Breast epithelium (tissue), 4 donors: ENCODE results near the gene ANTXR2. TPM values are rescaled to one million over a fixed set of nuclear protein-coding genes. Genes with fewer than 3 reads are reported as not detected.

Source experiments
- DNase-seq, 2 donors: peaks; one replicate each; pipeline ENCODE4 v3.0.0-alpha.2; 2019; ENCODE audit warnings: low spot score in 2 of 2
- H3K27ac ChIP-seq, 2 donors: fragments of 200-600 bp; sonication (generic) in 1 of 2; one replicate each; pipeline ENCODE4 v1.5.1; 2016 to 2019; ENCODE audit warnings: mild to moderate bottlenecking in 1 of 2
- H3K27me3 ChIP-seq, 2 donors: fragments of 200-600 bp; sonication (generic) in 1 of 2; one replicate each; pipeline versions ENCODE4 v1.5.1 to v1.6.0; 2017 to 2019; ENCODE audit warnings: control low read depth in 1 of 2, mild to moderate bottlenecking in 1 of 2
- H3K36me3 ChIP-seq: fragments of 200-600 bp; one replicate; pipeline ENCODE4 v1.5.1; 2019
- H3K4me1 ChIP-seq, 2 donors: fragments of 200-600 bp; sonication (generic); one replicate each; pipeline ENCODE4 v1.5.1; 2016 to 2019; ENCODE audit warnings: control low read depth in 1 of 2
- H3K4me3 ChIP-seq, 3 donors: fragments of 200-600 bp; sonication (generic); 1 replicate in 2 of 3; 2 replicates in 1 of 3; pipeline ENCODE4 v1.5.1; 2016 to 2019; ENCODE audit warnings: mild to moderate bottlenecking in 3 of 3, moderate library complexity in 2 of 3
- H3K9me3 ChIP-seq, 2 donors: fragments of 200-600 bp; sonication (generic) in 1 of 2; one replicate each; pipeline ENCODE4 v1.5.1; 2016 to 2019; ENCODE audit warnings: control low read depth in 1 of 2
- POLR2A ChIP-seq: fragments of 450-650 bp; IDR thresholded peaks from one replicate; pipeline ENCODE4 v1.6.1; 2016; ENCODE audit warnings: antibody characterized with exemption, mild to moderate bottlenecking, moderate library complexity
- POLR2AphosphoS5 ChIP-seq, 3 donors: sonication (generic); formaldehyde crosslinking; IDR thresholded peaks; one replicate each; pipeline ENCODE4 v1.6.1; 2017; ENCODE audit warnings: antibody characterized with exemption in 3 of 3
- intact Hi-C: fragments of 100-400 bp; cut with DNase I; formaldehyde crosslinking; loops from one replicate; pipeline ENCODE4 v1.15.1; 2023; ENCODE audit warnings: low total_unique reads
- total RNA-seq, 3 donors: library from RNA; depleted of rRNA; stranded (reverse); fragments of >200 nt; gene quantifications; one replicate each; pipeline ENCODE4 v1.1.0, GENCODE V29; 2016
- TF ChIP-seq, protein P1 (sequence below), 3 donors: fragments of 450-650 bp; IDR thresholded peaks; one replicate each; pipeline ENCODE4 v1.5.1; 2016 to 2017; ENCODE audit warnings: antibody characterized with exemption in 3 of 3, mild to moderate bottlenecking in 3 of 3, moderate library complexity in 3 of 3

The ANTXR2 gene
- total RNA-seq, 3 donors from 2014 or later, result 55.1 to 229 (median 77.4) TPM

DNA sequence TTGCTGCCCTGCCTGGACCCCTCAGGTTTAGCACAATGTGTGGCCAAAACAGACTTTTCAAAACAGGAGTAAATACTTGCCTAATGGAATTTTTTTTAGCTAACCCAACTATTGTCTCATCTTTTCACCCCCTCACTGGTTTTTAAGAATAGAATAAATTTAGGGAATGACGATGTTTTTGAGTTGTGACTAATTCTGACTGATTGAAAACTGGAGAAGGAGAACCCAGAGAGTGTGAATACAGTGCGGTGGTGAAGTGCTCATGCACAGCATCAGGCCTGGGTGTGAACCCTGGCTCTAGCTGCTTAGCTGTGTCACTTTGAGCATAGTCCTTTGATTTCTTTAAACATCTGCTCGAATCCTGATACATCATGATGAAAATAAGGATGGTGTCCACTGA is 10.5 kb downstream of the ANTXR2 start:
- H3K36me3 ChIP-seq, result no peaks in the 10 kb centered on the region
- DNase-seq, result no peak
- no peaks in the 10 kb centered on the region for H3K27me3 ChIP-seq
- H3K27ac ChIP-seq, result no peak overlapping the region
- H3K4me1 ChIP-seq, result no peaks in the 10 kb centered on the region
- H3K4me3 ChIP-seq, result no peak overlapping the region
- no peak for TF ChIP-seq POLR2A
- no peak for TF ChIP-seq POLR2AphosphoS5 (IDR thresholded peaks at IDR 0.05)
- TF ChIP-seq, protein P1, sequence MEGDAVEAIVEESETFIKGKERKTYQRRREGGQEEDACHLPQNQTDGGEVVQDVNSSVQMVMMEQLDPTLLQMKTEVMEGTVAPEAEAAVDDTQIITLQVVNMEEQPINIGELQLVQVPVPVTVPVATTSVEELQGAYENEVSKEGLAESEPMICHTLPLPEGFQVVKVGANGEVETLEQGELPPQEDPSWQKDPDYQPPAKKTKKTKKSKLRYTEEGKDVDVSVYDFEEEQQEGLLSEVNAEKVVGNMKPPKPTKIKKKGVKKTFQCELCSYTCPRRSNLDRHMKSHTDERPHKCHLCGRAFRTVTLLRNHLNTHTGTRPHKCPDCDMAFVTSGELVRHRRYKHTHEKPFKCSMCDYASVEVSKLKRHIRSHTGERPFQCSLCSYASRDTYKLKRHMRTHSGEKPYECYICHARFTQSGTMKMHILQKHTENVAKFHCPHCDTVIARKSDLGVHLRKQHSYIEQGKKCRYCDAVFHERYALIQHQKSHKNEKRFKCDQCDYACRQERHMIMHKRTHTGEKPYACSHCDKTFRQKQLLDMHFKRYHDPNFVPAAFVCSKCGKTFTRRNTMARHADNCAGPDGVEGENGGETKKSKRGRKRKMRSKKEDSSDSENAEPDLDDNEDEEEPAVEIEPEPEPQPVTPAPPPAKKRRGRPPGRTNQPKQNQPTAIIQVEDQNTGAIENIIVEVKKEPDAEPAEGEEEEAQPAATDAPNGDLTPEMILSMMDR (IDR thresholded peaks at IDR 0.05), result no peak
- no peaks in the 10 kb centered on the region for H3K9me3 ChIP-seq
- intact Hi-C loops, result no loop called here

DNA sequence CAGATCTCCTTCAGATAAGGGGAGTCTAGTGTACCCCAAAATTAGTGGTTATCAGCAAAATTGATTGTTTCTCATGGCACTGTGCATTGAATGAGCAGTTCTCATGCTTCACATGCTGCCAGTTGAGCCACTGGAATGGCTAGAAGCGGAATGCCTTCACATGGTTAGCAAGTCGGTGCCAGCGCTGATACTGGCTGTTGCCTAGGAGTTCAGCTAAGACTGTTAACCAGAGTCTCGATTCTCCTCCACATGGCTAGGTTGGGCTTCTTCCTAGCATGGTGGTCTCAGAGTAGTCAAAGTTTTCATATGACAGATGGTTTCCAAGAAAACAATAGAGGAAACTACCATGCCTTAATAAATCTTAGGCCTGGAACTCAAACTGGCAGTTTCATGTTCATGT is 12.2 kb downstream of the ANTXR2 start:
- no peak for DNase-seq
- Histone ChIP-seq H3K4me3 (no peak overlapping the region), H3K4me1 (no peaks in the 10 kb centered on the region), H3K27ac (no peak overlapping the region), H3K27me3 (no peaks in the 10 kb centered on the region), H3K9me3 (no peaks in the 10 kb centered on the region), H3K36me3 (no peaks in the 10 kb centered on the region)
- intact Hi-C loops, result no loop called here
- TF ChIP-seq, protein P1 (IDR thresholded peaks at IDR 0.05), result no peak
- TF ChIP-seq POLR2AphosphoS5 (IDR thresholded peaks at IDR 0.05) (no peak), POLR2A (no peak)

GRCh38 chr4:80058740-80059139 is 14.3 kb downstream of the ANTXR2 start:
- Histone ChIP-seq H3K4me1 (no peaks in the 10 kb centered on the region), H3K4me3 (no peak overlapping the region), H3K9me3 (no peaks in the 10 kb centered on the region), H3K27me3 (no peaks in the 10 kb centered on the region), H3K27ac (no peak overlapping the region), H3K36me3 (no peaks in the 10 kb centered on the region)
- no peak for DNase-seq
- intact Hi-C loops, result no loop called here
- TF ChIP-seq, protein P1 (IDR thresholded peaks at IDR 0.05), result no peak
- TF ChIP-seq POLR2A (no peak), POLR2AphosphoS5 (IDR thresholded peaks at IDR 0.05) (no peak)

- Histone ChIP-seq H3K9me3 (no peaks in the 10 kb centered on the region), H3K4me3 (no peak overlapping the region), H3K4me1 (no peaks in the 10 kb centered on the region), H3K36me3 (no peaks in the 10 kb centered on the region), H3K27ac (no peak overlapping the region), H3K27me3 (no peaks in the 10 kb centered on the region)
- DNase-seq, result no peak
- intact Hi-C loops, result no loop called here
- no peak for TF ChIP-seq POLR2AphosphoS5 (IDR thresholded peaks at IDR 0.05)
- no peak for TF ChIP-seq POLR2A
- TF ChIP-seq, protein P1 (IDR thresholded peaks at IDR 0.05), result no peak
Observed at GRCh38 chr4:80054375-80054774, 18.7 kb downstream of the ANTXR2 start.

DNA sequence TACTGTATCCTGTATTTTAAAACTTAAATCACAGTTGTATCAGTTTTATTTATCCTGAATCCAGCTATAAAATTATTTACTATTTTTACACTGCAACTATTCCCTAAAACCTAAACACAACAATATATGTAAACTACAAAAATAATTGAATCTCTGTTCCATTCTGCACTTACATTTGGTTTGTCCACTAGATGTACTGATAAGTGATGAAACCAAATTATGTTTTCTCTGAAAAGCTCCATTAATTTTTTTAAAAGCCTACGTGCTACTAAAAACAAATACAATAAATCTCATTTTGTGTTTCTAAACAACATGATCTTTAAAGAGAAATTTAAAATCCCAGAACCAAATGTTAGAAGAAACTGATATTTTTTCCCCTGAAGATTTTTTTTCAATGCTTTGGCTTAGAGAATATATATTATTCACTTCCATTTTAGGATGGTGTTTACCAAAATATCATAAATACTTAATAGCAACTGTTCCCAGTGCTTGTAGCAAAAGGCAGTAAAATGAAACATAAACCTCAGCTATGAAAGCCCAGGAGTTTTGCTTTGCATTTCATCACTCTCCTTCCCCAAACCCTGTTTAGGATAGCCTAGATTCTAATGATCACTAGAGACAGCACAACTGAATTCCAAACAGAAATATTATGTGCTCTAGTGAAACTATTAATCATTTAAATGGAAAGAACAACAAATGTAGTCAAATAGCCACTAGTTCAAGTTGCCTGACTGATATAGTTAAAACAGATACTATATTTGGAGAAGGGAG is 19.7 kb downstream of the ANTXR2 start:
- H3K4me3 ChIP-seq, result no peak overlapping the region
- H3K9me3 ChIP-seq, result no peaks in the 10 kb centered on the region
- H3K4me1 ChIP-seq, result no peaks in the 10 kb centered on the region
- no peak for DNase-seq
- peak overlapping the region in 1 of 2 donors; percentile 11 for H3K27ac ChIP-seq
- H3K36me3 ChIP-seq, result no peaks in the 10 kb centered on the region
- TF ChIP-seq POLR2AphosphoS5 (IDR thresholded peaks at IDR 0.05), result no peak
- TF ChIP-seq, protein P1 (IDR thresholded peaks at IDR 0.05), result no peak
- no peak for TF ChIP-seq POLR2A
- no peaks in the 10 kb centered on the region for H3K27me3 ChIP-seq
- intact Hi-C loops, result no loop called here
